22Rv1 (cell line): ENCODE measurements around the gene PLEKHJ1.

Experiments
- H3K27ac ChIP-seq: fragments of 450-650 bp; 2 replicates; pipeline ENCODE4 v1.5.1; 2017
- ZFX ChIP-seq: fragments of 450-650 bp; IDR thresholded peaks from 2 replicates; pipeline ENCODE4 v1.6.1; 2017; ENCODE audit warnings: antibody characterized with exemption, borderline replicate concordance
- TF ChIP-seq, protein P1 (sequence below): fragments of 450-650 bp; IDR thresholded peaks from 2 replicates; pipeline ENCODE4 v1.5.1; 2017; ENCODE audit warnings: mild to moderate bottlenecking

PLEKHJ1 gene

DNA sequence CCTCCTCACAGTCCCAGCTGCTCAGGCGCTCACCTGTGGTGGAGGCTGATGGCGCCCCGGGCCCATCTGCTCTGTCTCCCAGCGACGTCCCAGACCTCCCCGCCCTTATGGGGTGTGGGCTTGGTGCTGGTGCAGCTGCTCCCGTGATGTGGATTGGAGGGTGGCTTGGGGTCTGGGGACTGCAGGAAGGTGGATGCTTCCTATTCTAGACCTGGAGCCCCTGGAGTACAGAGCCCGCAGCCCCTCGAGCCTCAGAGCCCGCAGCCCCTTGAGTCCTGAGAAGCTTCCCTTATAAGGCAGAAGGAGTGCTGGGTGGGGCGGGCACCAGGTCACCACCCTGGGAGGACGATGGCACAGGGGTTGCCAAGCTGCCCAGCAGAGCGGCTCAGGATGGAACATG, 40.8 kb downstream of the PLEKHJ1 start:
- no peak for TF ChIP-seq ZFX
- TF ChIP-seq, protein P1, sequence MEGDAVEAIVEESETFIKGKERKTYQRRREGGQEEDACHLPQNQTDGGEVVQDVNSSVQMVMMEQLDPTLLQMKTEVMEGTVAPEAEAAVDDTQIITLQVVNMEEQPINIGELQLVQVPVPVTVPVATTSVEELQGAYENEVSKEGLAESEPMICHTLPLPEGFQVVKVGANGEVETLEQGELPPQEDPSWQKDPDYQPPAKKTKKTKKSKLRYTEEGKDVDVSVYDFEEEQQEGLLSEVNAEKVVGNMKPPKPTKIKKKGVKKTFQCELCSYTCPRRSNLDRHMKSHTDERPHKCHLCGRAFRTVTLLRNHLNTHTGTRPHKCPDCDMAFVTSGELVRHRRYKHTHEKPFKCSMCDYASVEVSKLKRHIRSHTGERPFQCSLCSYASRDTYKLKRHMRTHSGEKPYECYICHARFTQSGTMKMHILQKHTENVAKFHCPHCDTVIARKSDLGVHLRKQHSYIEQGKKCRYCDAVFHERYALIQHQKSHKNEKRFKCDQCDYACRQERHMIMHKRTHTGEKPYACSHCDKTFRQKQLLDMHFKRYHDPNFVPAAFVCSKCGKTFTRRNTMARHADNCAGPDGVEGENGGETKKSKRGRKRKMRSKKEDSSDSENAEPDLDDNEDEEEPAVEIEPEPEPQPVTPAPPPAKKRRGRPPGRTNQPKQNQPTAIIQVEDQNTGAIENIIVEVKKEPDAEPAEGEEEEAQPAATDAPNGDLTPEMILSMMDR = no peak
- H3K27ac ChIP-seq = no peak overlapping the region

- no peak overlapping the region for H3K27ac ChIP-seq
- no peak for TF ChIP-seq ZFX
- TF ChIP-seq, protein P1 = no peak
Observed at GRCh38 chr19:2194513-2195078, 41.5 kb downstream of the PLEKHJ1 start.

GRCh38 chr19:2193807-2194206, 42.3 kb downstream of the PLEKHJ1 start:
- no peak for TF ChIP-seq ZFX
- TF ChIP-seq, protein P1 = no peak

GRCh38 chr19:2192862-2193261, 43.3 kb downstream of the PLEKHJ1 start:
- TF ChIP-seq ZFX = no peak
- TF ChIP-seq, protein P1 = no peak
- H3K27ac ChIP-seq = no peak overlapping the region

More at GRCh38 chr19:2193807-2194206, 42.3 kb downstream of the PLEKHJ1 start:
- no peak overlapping the region for H3K27ac ChIP-seq

GRCh38 chr19:2191456-2192310, 44.4 kb downstream of the PLEKHJ1 start:
- TF ChIP-seq, protein P1 = no peak
- no peak for TF ChIP-seq ZFX
- no peak overlapping the region for H3K27ac ChIP-seq

DNA sequence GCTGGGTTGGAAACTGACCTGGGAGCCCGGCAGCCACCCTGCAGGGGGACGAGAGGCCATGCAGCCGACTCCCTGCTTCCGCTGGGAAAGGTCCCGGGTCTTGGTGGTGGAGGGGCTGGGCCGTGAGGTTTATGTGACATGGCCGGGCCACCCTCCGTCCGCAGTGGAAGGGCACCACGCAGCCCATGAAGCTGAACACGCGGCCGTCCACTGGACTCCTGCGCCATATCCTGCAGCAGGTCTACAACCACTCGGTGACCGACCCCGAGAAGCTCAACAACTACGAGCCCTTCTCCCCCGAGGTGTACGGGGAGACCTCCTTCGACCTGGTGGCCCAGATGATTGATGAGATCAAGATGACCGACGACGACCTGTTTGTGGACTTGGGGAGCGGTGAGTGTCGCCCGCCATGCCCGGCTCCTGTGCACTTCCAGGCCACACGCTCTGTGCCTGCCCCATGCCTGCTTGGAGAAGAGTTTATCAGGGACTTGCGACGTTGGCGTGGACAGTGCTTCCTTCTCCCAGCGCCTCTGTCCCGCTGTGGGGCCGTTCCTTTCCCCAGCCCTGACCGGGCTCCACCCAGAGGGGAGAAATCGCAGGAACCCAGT, 45.2 kb downstream of the PLEKHJ1 start:
- TF ChIP-seq, protein P1 = no peak
- no peak for TF ChIP-seq ZFX
- H3K27ac ChIP-seq = no peak overlapping the region

GRCh38 chr19:2189880-2190279, 46.2 kb downstream of the PLEKHJ1 start:
- no peak overlapping the region for H3K27ac ChIP-seq
- no peak for TF ChIP-seq ZFX
- TF ChIP-seq, protein P1 = no peak
